HCT116 (cell line): Measurements from ENCODE around the gene JAK2. TPM values are rescaled to one million over a fixed set of nuclear protein-coding genes. Genes with fewer than 3 reads are reported as not detected.

Experiments
- ATAC-seq: fragments of 200-7000 bp; cut with Tn5 transposase; 2 replicates; pipeline ENCODE4 v1.9.1; 2020; ENCODE audit warnings: mild to moderate bottlenecking, moderate library complexity
- BruUV-seq: library from RNA; stranded (reverse); fragments of 400-500 nt; replicated peaks from 2 replicates; lab custom pipeline; 2021; lab: Mats Ljungman, UMichigan
- CTCF ChIA-PET: fragments of 300-600 bp; sonication (Branson Sonifier 250); formaldehyde crosslinking; loops from one replicate; lab custom pipeline; 2021; ENCODE audit warnings: antibody characterized with exemption; lab: Charles Lee
- POLR2A ChIA-PET: fragments of 300-600, 350-600 bp; sonication (Branson Sonifier 250); formaldehyde crosslinking; loops from one replicate; lab custom pipeline; 2021; ENCODE audit warnings: antibody characterized with exemption; lab: Charles Lee
- RAD21 ChIA-PET, 2 experiments: fragments of 300-600 bp; sonication (Branson Sonifier 250); formaldehyde crosslinking; loops; one replicate each; lab custom pipeline; 2023; ENCODE audit warnings: low total read pairs in 2 of 2; ENCODE audit not compliant: uncharacterized antibody in 2 of 2, unreplicated experiment in 2 of 2, low non-redundant PET in 1 of 2; lab: Charles Lee
- DNase-seq: peaks from one replicate; pipeline ENCODE4 v3.0.0-alpha.2; 2010; ENCODE audit warnings: low read depth, low spot score
- H2AFZ ChIP-seq: fragments of 200-600 bp; shearing (Covaris generic), sonication (generic); 2 replicates; pipeline ENCODE4 v1.6.1; 2017; ENCODE audit warnings: low read depth, mixed run types, mixed read lengths, antibody characterized with exemption, low read length; ENCODE audit not compliant: poor library complexity, severe bottlenecking
- H3K27ac ChIP-seq: 2 replicates; pipeline ENCODE4 v1.5.1; 2012; ENCODE audit warnings: low read depth, low read length
- H3K27me3 ChIP-seq: fragments of 200-600 bp; sonication (generic); 2 replicates; pipeline ENCODE4 v1.6.1; 2016; ENCODE audit warnings: mixed run types, low read length, mixed read lengths; ENCODE audit not compliant: insufficient read depth
- H3K36me3 ChIP-seq, 2 experiments: fragments of 200-500 bp in 1 of 2; fragments of 200-600 bp in 1 of 2; sonication (Bioruptor generic) in 1 of 2; sonication (generic) in 1 of 2; 2 replicates each; pipeline versions ENCODE4 v1.5.1 to v1.6.1; 2014 to 2016; ENCODE audit warnings: low read length in 2 of 2, inconsistent platforms in 1 of 2, mixed read lengths in 1 of 2, mixed run types in 1 of 2; ENCODE audit not compliant: insufficient read depth in 2 of 2, control insufficient read depth in 1 of 2
- H3K4me1 ChIP-seq, 2 experiments: fragments of 200-600 bp in 1 of 2; sonication (generic) in 1 of 2; 2 replicates each; pipeline versions ENCODE4 v1.5.1 to v1.6.1; 2012 to 2017; ENCODE audit warnings: low read length in 2 of 2, inconsistent platforms in 1 of 2, mild to moderate bottlenecking in 1 of 2, mixed read lengths in 1 of 2, mixed run types in 1 of 2, moderate library complexity in 1 of 2; ENCODE audit not compliant: insufficient read depth in 2 of 2, control insufficient read depth in 1 of 2
- H3K4me2 ChIP-seq: fragments of 200-600 bp; sonication (generic); 2 replicates; pipeline ENCODE4 v1.6.1; 2017; ENCODE audit warnings: mixed run types, low read length, mixed read lengths
- H3K4me3 ChIP-seq, 2 experiments: fragments of 200-600 bp in 1 of 2; sonication (generic) in 1 of 2; replicated peaks in 1 of 2; 2 replicates each; pipeline ENCODE4 v1.5.1; 2011 to 2016; ENCODE audit warnings: low read length in 2 of 2, control low read depth in 1 of 2, low read depth in 1 of 2, mild to moderate bottlenecking in 1 of 2, mixed read lengths in 1 of 2, mixed run types in 1 of 2
- H3K79me2 ChIP-seq: fragments of 200-600 bp; sonication (generic); 2 replicates; pipeline ENCODE4 v1.6.1; 2017; ENCODE audit warnings: mild to moderate bottlenecking, mixed run types, low read length, moderate library complexity, mixed read lengths; ENCODE audit not compliant: insufficient read depth
- H3K9ac ChIP-seq: fragments of 200-600 bp; sonication (generic); 2 replicates; pipeline ENCODE4 v1.6.1; 2016; ENCODE audit warnings: low read length, mixed read lengths
- H3K9me2 ChIP-seq: fragments of 200-600 bp; sonication (generic), shearing (Covaris generic); 2 replicates; pipeline ENCODE4 v1.6.1; 2017; ENCODE audit warnings: mixed run types, mild to moderate bottlenecking, moderate library complexity; ENCODE audit not compliant: insufficient read depth
- H3K9me3 ChIP-seq, 2 experiments: fragments of 200-500 bp in 1 of 2; fragments of 200-600 bp in 1 of 2; sonication (Bioruptor generic) in 1 of 2; sonication (generic) in 1 of 2; 2 replicates each; pipeline ENCODE4 v1.6.1; 2014 to 2017; ENCODE audit warnings: low read length in 2 of 2, mixed read lengths in 2 of 2, inconsistent platforms in 1 of 2, low read depth in 1 of 2, mild to moderate bottlenecking in 1 of 2, mixed run types in 1 of 2, moderate library complexity in 1 of 2; ENCODE audit not compliant: control insufficient read depth in 1 of 2, insufficient read depth in 1 of 2
- H4K20me1 ChIP-seq: fragments of 200-600 bp; sonication (generic), shearing (Covaris generic); 2 replicates; pipeline ENCODE4 v1.6.1; 2017; ENCODE audit warnings: mixed run types, mild to moderate bottlenecking, moderate library complexity; ENCODE audit not compliant: insufficient read depth
- CBX3 ChIP-seq: IDR thresholded peaks from 2 replicates; pipeline ENCODE4 v1.6.1; 2012; ENCODE audit warnings: low read depth
- EZH2 ChIP-seq: fragments of 200-600 bp; sonication (generic); IDR thresholded peaks from 2 replicates; pipeline ENCODE4 v1.6.1; 2017; ENCODE audit warnings: antibody characterized with exemption, mixed run types
- EZH2phosphoT487 ChIP-seq: fragments of 200-600 bp; IDR thresholded peaks from 2 replicates; pipeline ENCODE4 v1.6.1; 2018; ENCODE audit warnings: antibody characterized with exemption, borderline replicate concordance
- POLR2A ChIP-seq: IDR thresholded peaks from 2 replicates; pipeline ENCODE4 v1.7.0; 2011; ENCODE audit warnings: borderline replicate concordance; ENCODE audit not compliant: insufficient read depth, insufficient read length; ENCODE audit errors: extremely low read depth
- ZNF274 ChIP-seq: fragments of 200-500 bp; sonication (Bioruptor generic); IDR thresholded peaks from 2 replicates; pipeline ENCODE4 v1.6.1; 2014; ENCODE audit warnings: mild to moderate bottlenecking, low read depth, low read length, inconsistent platforms
- intact Hi-C: fragments of 100-400 bp; cut with micrococcal nuclease; formaldehyde crosslinking; loops from 2 replicates; pipeline ENCODE4 v1.10.0; 2022
- total RNA-seq: library from RNA; stranded (reverse); gene quantifications from one replicate; pipeline ENCODE4 v1.2.1, GENCODE V29; 2021; ENCODE audit not compliant: unreplicated experiment
- TF ChIP-seq, protein P1 (sequence below): IDR thresholded peaks from 2 replicates; pipeline ENCODE4 v1.6.1; 2012; ENCODE audit warnings: low read depth

Gene JAK2
- total RNA-seq, 1 experiment from 2014 or later, result 4.6 TPM

DNA sequence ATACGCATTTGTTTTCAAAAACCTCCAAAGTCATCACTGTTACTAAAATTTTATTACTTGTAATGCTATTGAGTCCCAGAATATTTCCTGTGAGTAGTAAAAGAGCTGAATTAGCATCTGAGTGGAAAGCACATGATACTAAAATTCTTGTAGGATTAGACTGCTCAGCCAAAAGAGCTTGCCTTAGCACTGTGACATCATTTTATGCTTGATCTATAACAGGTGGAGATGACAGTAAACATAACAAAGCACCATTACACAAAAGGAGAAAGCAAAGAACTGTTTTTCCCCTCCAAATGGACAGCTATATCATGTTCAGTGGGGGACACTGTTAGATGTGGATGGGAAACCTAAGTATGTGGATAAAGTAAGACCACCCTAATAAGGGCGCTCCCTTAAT lies 5.8 kb upstream of the JAK2 start:
- ATAC-seq (no peak), DNase-seq (no peak)
- ChIA-PET RAD21 (no interaction called here), CTCF (interaction anchor here (1.1 kb wide), 1 partner anchor 9 kb away, joined by 3 read pairs; no protein-coding TSS in a partner anchor), POLR2A (no interaction called here)
- H3K4me2 ChIP-seq, result no peak overlapping the region
- H3K9me2 ChIP-seq, result no peaks in the 10 kb centered on the region
- no peaks in the 10 kb centered on the region for H3K9me3 ChIP-seq
- H2AFZ ChIP-seq, result no peak overlapping the region
- intact Hi-C loops, result no loop called here
- no peaks in the 10 kb centered on the region for H4K20me1 ChIP-seq
- no peak overlapping the region for H3K4me3 ChIP-seq
- H3K4me1 ChIP-seq, result peaks cover 9 to 12% of the 10 kb centered on the region in 2 experiments
- no peak overlapping the region for H3K9ac ChIP-seq
- BruUV-seq, result no TSS peak
- no peak for TF ChIP-seq ZNF274
- no peak for TF ChIP-seq EZH2phosphoT487
- TF ChIP-seq CBX3, result no peak
- TF ChIP-seq, protein P1, sequence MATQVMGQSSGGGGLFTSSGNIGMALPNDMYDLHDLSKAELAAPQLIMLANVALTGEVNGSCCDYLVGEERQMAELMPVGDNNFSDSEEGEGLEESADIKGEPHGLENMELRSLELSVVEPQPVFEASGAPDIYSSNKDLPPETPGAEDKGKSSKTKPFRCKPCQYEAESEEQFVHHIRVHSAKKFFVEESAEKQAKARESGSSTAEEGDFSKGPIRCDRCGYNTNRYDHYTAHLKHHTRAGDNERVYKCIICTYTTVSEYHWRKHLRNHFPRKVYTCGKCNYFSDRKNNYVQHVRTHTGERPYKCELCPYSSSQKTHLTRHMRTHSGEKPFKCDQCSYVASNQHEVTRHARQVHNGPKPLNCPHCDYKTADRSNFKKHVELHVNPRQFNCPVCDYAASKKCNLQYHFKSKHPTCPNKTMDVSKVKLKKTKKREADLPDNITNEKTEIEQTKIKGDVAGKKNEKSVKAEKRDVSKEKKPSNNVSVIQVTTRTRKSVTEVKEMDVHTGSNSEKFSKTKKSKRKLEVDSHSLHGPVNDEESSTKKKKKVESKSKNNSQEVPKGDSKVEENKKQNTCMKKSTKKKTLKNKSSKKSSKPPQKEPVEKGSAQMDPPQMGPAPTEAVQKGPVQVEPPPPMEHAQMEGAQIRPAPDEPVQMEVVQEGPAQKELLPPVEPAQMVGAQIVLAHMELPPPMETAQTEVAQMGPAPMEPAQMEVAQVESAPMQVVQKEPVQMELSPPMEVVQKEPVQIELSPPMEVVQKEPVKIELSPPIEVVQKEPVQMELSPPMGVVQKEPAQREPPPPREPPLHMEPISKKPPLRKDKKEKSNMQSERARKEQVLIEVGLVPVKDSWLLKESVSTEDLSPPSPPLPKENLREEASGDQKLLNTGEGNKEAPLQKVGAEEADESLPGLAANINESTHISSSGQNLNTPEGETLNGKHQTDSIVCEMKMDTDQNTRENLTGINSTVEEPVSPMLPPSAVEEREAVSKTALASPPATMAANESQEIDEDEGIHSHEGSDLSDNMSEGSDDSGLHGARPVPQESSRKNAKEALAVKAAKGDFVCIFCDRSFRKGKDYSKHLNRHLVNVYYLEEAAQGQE, result no peak
- TF ChIP-seq EZH2, result no peak
- no peak for TF ChIP-seq POLR2A
- H3K36me3 ChIP-seq, result no peaks in the 10 kb centered on the region
- H3K27ac ChIP-seq, result no peak overlapping the region
- H3K27me3 ChIP-seq, result no peaks in the 10 kb centered on the region
- no peaks in the 10 kb centered on the region for H3K79me2 ChIP-seq
